H1 (cell line): ENCODE results near the gene TEX44. TPM values are rescaled to one million over a fixed set of nuclear protein-coding genes. Genes with fewer than 3 reads are reported as not detected.
A peak's percentile ranks its signal among the peaks of the same experiment; 100 is the strongest.

Source experiments
- CTCF ChIA-PET: fragments of 300-600 bp; sonication (Branson Sonifier 250); formaldehyde crosslinking; loops from one replicate; lab custom pipeline; 2021; ENCODE audit not compliant: partially characterized antibody; lab: Charles Lee
- POLR2A ChIA-PET: fragments of 300-600 bp; sonication (Branson Sonifier 250); formaldehyde crosslinking; loops from one replicate; lab custom pipeline; 2021; ENCODE audit warnings: inconsistent platforms; ENCODE audit not compliant: partially characterized antibody; lab: Charles Lee
- DNase-seq, 2 experiments: peaks; one replicate each; pipeline versions ENCODE4 v3.0.0 to v3.0.0-alpha.2; 2010 to 2022; ENCODE audit warnings: low spot score in 2 of 2, low read depth in 1 of 2, mixed read lengths in 1 of 2
- FAIRE-seq: peaks from 2 replicates; lab custom pipeline; 2011; peaks lifted over from hg19 to GRCh38; lab: Jason Lieb, UNC
- H2AFZ ChIP-seq: 2 replicates; pipeline ENCODE4 v1.8.1; 2012; ENCODE audit warnings: low read length, inconsistent platforms
- H2AK5ac ChIP-seq: 2 replicates; pipeline ENCODE4 v1.6.1; 2013; ENCODE audit warnings: low read depth, low read length
- H2BK120ac ChIP-seq: replicated peaks from 2 replicates; pipeline ENCODE3; 2013; ENCODE audit warnings: low read depth, low read length, inconsistent platforms
- H2BK12ac ChIP-seq: 2 replicates; pipeline ENCODE4 v1.6.1; 2013; ENCODE audit warnings: low read depth, low read length
- H2BK15ac ChIP-seq: 2 replicates; pipeline ENCODE4 v1.6.1; 2013; ENCODE audit warnings: low read length
- H2BK20ac ChIP-seq: 2 replicates; pipeline ENCODE4 v1.6.1; 2013; ENCODE audit warnings: low read length
- H2BK5ac ChIP-seq: 2 replicates; pipeline ENCODE4 v1.6.1; 2013; ENCODE audit warnings: low read depth, low read length
- H3K14ac ChIP-seq: 2 replicates; pipeline ENCODE4 v1.6.1; 2013; ENCODE audit warnings: inconsistent platforms; ENCODE audit not compliant: insufficient read length
- H3K18ac ChIP-seq: 2 replicates; pipeline ENCODE4 v1.6.1; 2013; ENCODE audit warnings: low read length; ENCODE audit errors: extremely low read depth
- H3K23ac ChIP-seq: 2 replicates; pipeline ENCODE4 v1.6.1; 2013; ENCODE audit warnings: inconsistent platforms; ENCODE audit not compliant: insufficient read length
- H3K23me2 ChIP-seq: 2 replicates; pipeline ENCODE4 v1.6.1; 2013; ENCODE audit warnings: low read depth, low read length
- H3K27ac ChIP-seq: 2 replicates; pipeline ENCODE4 v1.6.1; 2011; ENCODE audit warnings: low read depth, low read length, inconsistent platforms
- H3K27me3 ChIP-seq, 4 experiments: replicated peaks in 1 of 4; 1 replicate in 1 of 4; 2 replicates in 3 of 4; pipeline versions ENCODE4 v1.6.1 to v1.8.1; 2011 to 2013; ENCODE audit warnings: low read length in 3 of 4, mild to moderate bottlenecking in 3 of 4, inconsistent platforms in 2 of 4, mixed read lengths in 2 of 4, moderate library complexity in 1 of 4; ENCODE audit not compliant: control insufficient read depth in 3 of 4, insufficient read depth in 3 of 4; ENCODE audit errors: extremely low read depth in 1 of 4
- H3K36me3 ChIP-seq, 4 experiments: 2 replicates each; pipeline versions ENCODE4 v1.6.1 to v1.8.1; 2011 to 2013; ENCODE audit warnings: mild to moderate bottlenecking in 4 of 4, low read length in 3 of 4, moderate library complexity in 2 of 4, control low read depth in 1 of 4, inconsistent platforms in 1 of 4; ENCODE audit not compliant: insufficient read depth in 4 of 4, control insufficient read depth in 2 of 4
- H3K4ac ChIP-seq: replicated peaks from 2 replicates; pipeline ENCODE3; 2013; ENCODE audit warnings: low read length, low read depth, mixed read lengths, inconsistent platforms; ENCODE audit not compliant: insufficient read length
- H3K4me1 ChIP-seq, 4 experiments: replicated peaks in 1 of 4; 1 replicate in 1 of 4; 2 replicates in 3 of 4; pipeline versions ENCODE4 v1.6.1 to v1.8.1; 2011 to 2013; ENCODE audit warnings: low read length in 3 of 4, inconsistent platforms in 2 of 4, mixed read lengths in 1 of 4; ENCODE audit not compliant: insufficient read depth in 4 of 4, control insufficient read depth in 3 of 4
- H3K4me2 ChIP-seq, 2 experiments: 2 replicates each; pipeline versions ENCODE4 v1.6.1 to v1.8.1; 2011 to 2013; ENCODE audit warnings: low read depth in 2 of 2, low read length in 2 of 2, control low read depth in 1 of 2, inconsistent platforms in 1 of 2, mild to moderate bottlenecking in 1 of 2; ENCODE audit not compliant: insufficient read depth in 1 of 2
- H3K4me3 ChIP-seq, 4 experiments: fragments of 200-600, 300-600 bp in 1 of 4; sonication (generic), shearing (Covaris generic), sonication (Bioruptor Twin) in 1 of 4; 2 replicates each; pipeline versions ENCODE4 v1.5.1 to v1.8.1; 2011 to 2016; ENCODE audit warnings: low read length in 4 of 4, low read depth in 3 of 4, control low read depth in 2 of 4, inconsistent platforms in 2 of 4, mild to moderate bottlenecking in 2 of 4, mixed read lengths in 1 of 4, moderate library complexity in 1 of 4; ENCODE audit not compliant: insufficient read depth in 2 of 4; ENCODE audit errors: extremely low read depth in 1 of 4
- H3K56ac ChIP-seq: replicated peaks from 2 replicates; pipeline ENCODE3; 2013; ENCODE audit warnings: low read depth, mild to moderate bottlenecking, mixed read lengths, low read length, inconsistent platforms; ENCODE audit not compliant: insufficient read length
- H3K79me1 ChIP-seq: 2 replicates; pipeline ENCODE4 v1.6.1; 2013; ENCODE audit warnings: low read depth, low read length, control low read depth
- H3K79me2 ChIP-seq, 2 experiments: 2 replicates each; pipeline versions ENCODE4 v1.6.1 to v1.8.1; 2012 to 2013; ENCODE audit warnings: low read length in 2 of 2, mild to moderate bottlenecking in 2 of 2, inconsistent platforms in 1 of 2; ENCODE audit not compliant: insufficient read depth in 2 of 2, control insufficient read depth in 1 of 2
- H3K9ac ChIP-seq, 4 experiments: replicated peaks in 1 of 4; 1 replicate in 1 of 4; 2 replicates in 3 of 4; pipeline versions ENCODE4 v1.6.1 to v1.8.1; 2011 to 2013; ENCODE audit warnings: low read depth in 3 of 4, low read length in 3 of 4, control low read depth in 2 of 4, mild to moderate bottlenecking in 2 of 4, moderate library complexity in 2 of 4, inconsistent platforms in 1 of 4; ENCODE audit errors: extremely low read depth in 1 of 4
- H3K9me3 ChIP-seq, 2 experiments: 2 replicates each; pipeline versions ENCODE4 v1.6.1 to v1.8.1; 2012 to 2013; ENCODE audit warnings: mild to moderate bottlenecking in 2 of 2, moderate library complexity in 2 of 2, control low read depth in 1 of 2, inconsistent platforms in 1 of 2, low read depth in 1 of 2, low read length in 1 of 2, mixed read lengths in 1 of 2; ENCODE audit not compliant: insufficient read depth in 2 of 2
- H4K20me1 ChIP-seq, 2 experiments: replicated peaks in 1 of 2; 2 replicates each; pipeline versions ENCODE3 to v1.8.1; 2011 to 2013; ENCODE audit warnings: inconsistent platforms in 2 of 2, low read length in 2 of 2, mild to moderate bottlenecking in 1 of 2; ENCODE audit not compliant: insufficient read depth in 2 of 2, control insufficient read depth in 1 of 2
- H4K5ac ChIP-seq: 2 replicates; pipeline ENCODE4 v1.6.1; 2013; ENCODE audit warnings: low read length, low read depth, mixed read lengths, inconsistent platforms; ENCODE audit not compliant: insufficient read length
- H4K8ac ChIP-seq: 2 replicates; pipeline ENCODE4 v1.8.0; 2013; ENCODE audit warnings: mild to moderate bottlenecking, moderate library complexity, low read length, inconsistent platforms; ENCODE audit not compliant: insufficient read depth; ENCODE audit errors: extremely low read depth
- H4K91ac ChIP-seq: replicated peaks from 2 replicates; pipeline ENCODE3; 2013; ENCODE audit warnings: low read length, mixed read lengths, inconsistent platforms; ENCODE audit not compliant: insufficient read length
- CTBP2 ChIP-seq: IDR thresholded peaks from 2 replicates; pipeline ENCODE4 v1.7.0; 2011; ENCODE audit warnings: borderline replicate concordance, mild to moderate bottlenecking, moderate library complexity, mixed read lengths, low read length; ENCODE audit not compliant: insufficient read depth, insufficient read length
- FOSL1 ChIP-seq: IDR thresholded peaks from 2 replicates; pipeline ENCODE4 v1.6.1; 2011; ENCODE audit warnings: mild to moderate bottlenecking, low read depth, low read length, moderate library complexity; ENCODE audit not compliant: insufficient read depth
- JUN ChIP-seq: IDR thresholded peaks from 2 replicates; pipeline ENCODE4 v1.6.1; 2011; ENCODE audit warnings: low read depth, mild to moderate bottlenecking, improper control_type of control experiment, low read length
- MAFK ChIP-seq: IDR thresholded peaks from 2 replicates; pipeline ENCODE4 v1.6.1; 2012; ENCODE audit warnings: low read depth, mild to moderate bottlenecking, improper control_type of control experiment, low read length
- SP2 ChIP-seq: IDR thresholded peaks from 2 replicates; pipeline ENCODE4 v1.6.1; 2012; ENCODE audit warnings: mild to moderate bottlenecking, low read length, inconsistent platforms
- SP4 ChIP-seq: IDR thresholded peaks from 2 replicates; pipeline ENCODE4 v1.6.1; 2012; ENCODE audit warnings: low read length, inconsistent platforms
- SRF ChIP-seq: IDR thresholded peaks from 2 replicates; pipeline ENCODE4 v1.6.1; 2011; ENCODE audit warnings: mild to moderate bottlenecking, low read depth, low read length, moderate library complexity
- TCF12 ChIP-seq: IDR thresholded peaks from 2 replicates; pipeline ENCODE4 v1.6.1; 2011; ENCODE audit warnings: low read depth, mild to moderate bottlenecking, low read length
- USF2 ChIP-seq: IDR thresholded peaks from 2 replicates; pipeline ENCODE4 v1.6.1; 2011; ENCODE audit warnings: low read length, improper control_type of control experiment
- ZNF274 ChIP-seq: IDR thresholded peaks from 2 replicates; pipeline ENCODE4 v1.7.0; 2012; ENCODE audit warnings: low read length, borderline replicate concordance; ENCODE audit errors: extremely low read depth
- WGBS, 2 experiments: shearing (Covaris generic) in 1 of 2; methylation state at CpG; one replicate each; pipeline versions ENCODE4 v1.1.6 to v1.1.7; 2013 to 2015; ENCODE audit warnings: low lambda C conversion rate in 2 of 2, mixed read lengths in 2 of 2, inconsistent platforms in 1 of 2, low coverage in 1 of 2, missing lambda C conversion rate in 1 of 2; ENCODE audit not compliant: insufficient replicate concordance in 2 of 2, insufficient coverage in 1 of 2, insufficient read length in 1 of 2; ENCODE audit errors: extremely low coverage in 1 of 2, missing lambda C conversion rate in 1 of 2; 5-methylcytosine and 5-hydroxymethylcytosine counted together
- polyA plus RNA-seq, 7 experiments: library from polyadenylated mRNA; depleted of rRNA in 3 of 7; stranded (reverse) in 5 of 7; unstranded in 2 of 7; fragments of >200 nt in 5 of 7; fragments of 200-250 nt in 2 of 7; gene quantifications; 1 replicate in 5 of 7; 2 replicates in 1 of 7; 4 replicates in 1 of 7; pipeline versions ENCODE4 v1.2.1 to v1.2.3, GENCODE V29; 2011 to 2013; ENCODE audit warnings: missing spikeins in 2 of 7, mixed read lengths in 2 of 7
- total RNA-seq: library from RNA; stranded (reverse); fragmentation: NEBNext Ultra II Directional; extraction: Animal tissue kit (Norgen Biotek cat#: 25700); gene quantifications from 2 replicates; pipeline ENCODE4 v1.2.1, GENCODE V29; 2021

Gene TEX44
- total and polyA plus RNA-seq, 2 of the 8 experiments (the other 6 are each of a cell fraction or from before 2014, with no cell fraction given): not detected

GRCh38 chr2:231597014-231597611 is 4.4 kb downstream of the TEX44 start:
- DNase-seq (no peak), FAIRE-seq (no peak)
- Histone ChIP-seq H2AFZ (no peak overlapping the region), H4K8ac (no peak overlapping the region), H4K5ac (no peak overlapping the region), H3K4me1 (peaks cover 0 to 7% (median 6%) of the 10 kb centered on the region in 4 experiments; a peak in 4 of 7 replicates), H3K9me3 (no peaks in the 10 kb centered on the region), H3K27me3 (no peaks in the 10 kb centered on the region), H3K4me2 (no peak overlapping the region), H3K27ac (no peak overlapping the region), H3K23me2 (no peaks in the 10 kb centered on the region), H3K79me2 (no peaks in the 10 kb centered on the region), H2BK5ac (no peak overlapping the region), H3K56ac (no peak overlapping the region), H3K14ac (no peak overlapping the region), H3K18ac (no peak overlapping the region), H3K4me3 (no peak overlapping the region), H2BK120ac (no peak overlapping the region), H3K23ac (no peak overlapping the region), H2BK15ac (peak overlapping the region; percentile 29; the same call in 1 of the 2 replicates), H3K79me1 (no peaks in the 10 kb centered on the region), H2BK20ac (0 out of 2 replicates have a peak overlapping the region, but pooled peaks have one; percentile 82), H2BK12ac (0 out of 2 replicates have a peak overlapping the region, but pooled peaks have one; percentile 27), H4K91ac (peak overlapping the region; percentile 32), H3K9ac (no peak overlapping the region), H4K20me1 (no peaks in the 10 kb centered on the region), H3K36me3 (no peaks in the 10 kb centered on the region), H2AK5ac (no peak overlapping the region), H3K4ac (no peak overlapping the region)
- WGBS, 2 experiments: 94% methylated on average over 18 of the region's 18 CpGs; no CpG with 5 or more reads in 1 of the 2 experiments
- ChIA-PET CTCF (interaction anchor here (0.6 to 19.8 kb wide), 8 partner anchors 13 to 78 kb away, joined by 3 to 368 read pairs (median 4); no protein-coding TSS in a partner anchor), POLR2A (interaction anchor here (0.7 to 3.0 kb wide), 6 partner anchors 7 to 118 kb away, joined by 3 to 11 read pairs (median 4); partner anchors contain the start of gene PTMA)
- TF ChIP-seq FOSL1 (no peak), SP2 (no peak), USF2 (no peak), MAFK (no peak), TCF12 (no peak), SRF (no peak), ZNF274 (no peak), SP4 (no peak), JUN (no peak), CTBP2 (no peak)
